Measurements from ENCODE around the gene USP4. TPM values are rescaled to one million over a fixed set of nuclear protein-coding genes. Genes with fewer than 3 reads are reported as not detected.

USP4 gene
- total and polyA plus RNA-seq, 9 donors, result 17.9 to 59.0 (median 44.8) TPM

DNA sequence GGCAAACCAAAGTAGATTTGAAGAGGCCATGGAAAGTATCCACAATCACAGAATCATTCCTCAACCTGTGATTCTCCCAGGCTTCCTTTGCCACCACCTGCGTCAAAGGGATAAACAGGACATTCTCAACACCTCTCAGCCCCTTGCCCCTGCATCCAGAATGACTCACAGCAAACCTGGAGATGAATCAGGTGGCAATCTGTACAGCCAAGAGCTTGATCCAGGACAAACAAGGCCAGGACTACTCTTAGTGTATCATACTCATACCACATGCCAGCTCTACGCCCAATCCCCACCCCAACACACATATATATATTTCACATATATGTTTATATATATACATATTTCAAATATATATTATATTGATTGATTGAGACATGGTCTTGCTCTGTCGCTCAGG, 39.3 kb downstream of the USP4 start:
- Histone ChIP-seq H3K27ac (ENCODE audit: low read length) (no peak overlapping the region), H3K4me1 (ENCODE audit: control insufficient read depth, insufficient read depth, low read length) (peaks cover 9% of the 10 kb centered on the region), H3K9me3 (replicated peaks; ENCODE audit: control insufficient read depth, low read depth, low read length) (no peaks in the 10 kb centered on the region), H3K4me3 (ENCODE audit: low read length) (no peak overlapping the region), H3K36me3 (ENCODE audit: control insufficient read depth, insufficient read depth, low read length) (peaks cover 70% of the 10 kb centered on the region), H3K27me3 (ENCODE audit: control insufficient read depth, insufficient read depth, low read length) (no peaks in the 10 kb centered on the region)
- DNase-seq, result no peak
- no CpG with 5 or more reads among the region's 3 CpGs for WGBS (ENCODE audit: insufficient coverage)

DNA sequence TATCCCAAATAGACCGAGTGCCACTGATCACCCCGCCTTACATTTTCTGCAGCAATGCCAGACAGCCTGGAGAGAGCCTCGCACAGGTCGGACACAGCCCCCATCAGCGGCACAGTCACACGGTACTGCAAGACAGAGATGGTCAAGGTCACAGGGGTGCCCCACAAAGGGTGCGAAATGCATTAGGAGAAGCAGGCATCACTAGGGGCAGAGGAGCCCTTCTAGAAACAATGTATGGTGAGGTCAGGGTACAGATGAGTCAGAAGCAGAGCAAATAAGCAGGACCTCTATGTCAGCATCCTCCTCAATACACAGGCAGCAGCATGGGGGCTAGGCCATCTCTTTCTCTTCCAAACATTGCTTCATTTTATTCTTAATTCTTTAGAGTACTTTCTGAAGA, 41.3 kb downstream of the USP4 start:
- no peaks in the 10 kb centered on the region for H3K9me3 ChIP-seq (replicated peaks; ENCODE audit: control insufficient read depth, low read depth, low read length)
- no peak overlapping the region for H3K27ac ChIP-seq (ENCODE audit: low read length)
- H3K36me3 ChIP-seq (ENCODE audit: control insufficient read depth, insufficient read depth, low read length), result peaks cover 73% of the 10 kb centered on the region
- peaks cover 12% of the 10 kb centered on the region for H3K4me1 ChIP-seq (ENCODE audit: control insufficient read depth, insufficient read depth, low read length)
- 90% methylated on average over 6 of the region's 7 CpGs for WGBS (ENCODE audit: insufficient coverage)
- no peak overlapping the region for H3K4me3 ChIP-seq (ENCODE audit: low read length)
- H3K27me3 ChIP-seq (ENCODE audit: control insufficient read depth, insufficient read depth, low read length), result no peaks in the 10 kb centered on the region
- no peak for DNase-seq

DNA sequence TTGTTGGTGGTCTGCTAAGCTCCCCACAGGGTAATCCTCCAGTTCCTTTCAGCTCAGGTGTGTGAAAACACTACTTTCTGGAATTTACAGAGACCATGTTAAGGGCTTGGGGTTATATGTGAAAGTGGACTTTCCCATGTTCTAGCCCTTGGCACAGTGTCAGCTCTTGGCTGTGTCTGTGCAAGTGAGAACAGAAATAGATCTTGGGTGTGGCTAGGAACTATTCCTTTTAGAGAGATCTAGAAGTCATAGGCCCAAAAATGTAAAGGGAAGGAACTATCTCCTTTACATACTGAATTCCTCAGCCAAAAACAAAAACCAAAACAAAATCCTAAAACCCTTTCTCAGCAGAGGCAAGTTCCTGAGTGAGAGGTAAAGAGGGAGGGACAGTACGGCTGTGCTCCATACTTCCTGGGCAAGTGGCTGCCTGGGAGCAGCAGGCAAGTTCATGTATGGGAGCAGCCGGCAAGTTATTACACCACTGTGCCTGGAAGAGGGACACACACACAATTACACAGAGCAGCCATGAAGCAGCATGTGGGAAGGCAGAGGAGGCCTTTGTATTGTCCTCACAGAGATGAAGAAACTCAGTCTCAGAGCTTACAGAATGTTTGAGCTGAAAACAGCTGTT, 43.0 kb downstream of the USP4 start:
- Histone ChIP-seq H3K9me3 (replicated peaks; ENCODE audit: control insufficient read depth, low read depth, low read length) (no peaks in the 10 kb centered on the region), H3K27me3 (ENCODE audit: control insufficient read depth, insufficient read depth, low read length) (no peaks in the 10 kb centered on the region), H3K4me1 (ENCODE audit: control insufficient read depth, insufficient read depth, low read length) (peaks cover 12% of the 10 kb centered on the region), H3K4me3 (ENCODE audit: low read length) (no peak overlapping the region), H3K36me3 (ENCODE audit: control insufficient read depth, insufficient read depth, low read length) (peaks cover 80% of the 10 kb centered on the region), H3K27ac (ENCODE audit: low read length) (peak overlapping the region; percentile 77)
- WGBS (ENCODE audit: insufficient coverage), result no CpG with 5 or more reads among the region's 2 CpGs
- peak; percentile 67 for DNase-seq

DNA sequence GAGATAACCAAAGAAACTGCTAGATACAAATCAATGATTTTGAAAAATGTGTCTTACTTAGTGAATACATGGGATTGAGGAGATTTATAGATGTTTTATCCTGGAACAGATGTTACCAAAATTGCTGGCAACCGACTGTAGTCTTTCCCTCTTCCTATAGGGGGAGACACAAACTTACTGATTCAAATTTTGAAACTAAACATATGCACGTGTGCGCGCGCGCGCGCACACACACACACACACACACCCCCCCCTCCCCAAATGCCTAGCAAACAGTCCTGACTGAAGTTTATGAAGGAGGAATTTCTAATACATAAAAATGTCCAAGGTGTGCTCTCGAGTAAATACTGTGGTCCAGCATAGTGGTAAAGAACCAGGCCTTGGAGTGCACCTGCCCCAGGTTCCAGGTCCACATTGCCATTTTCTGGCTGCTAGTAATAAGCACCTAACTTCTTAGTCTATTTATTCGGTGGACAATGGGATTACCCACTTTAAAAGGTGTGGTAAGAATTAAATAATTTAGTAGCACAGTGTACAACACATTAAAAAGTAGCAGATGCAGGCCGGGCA, 44.3 kb downstream of the USP4 start:
- no peak overlapping the region for H3K27ac ChIP-seq (ENCODE audit: low read length)

DNA sequence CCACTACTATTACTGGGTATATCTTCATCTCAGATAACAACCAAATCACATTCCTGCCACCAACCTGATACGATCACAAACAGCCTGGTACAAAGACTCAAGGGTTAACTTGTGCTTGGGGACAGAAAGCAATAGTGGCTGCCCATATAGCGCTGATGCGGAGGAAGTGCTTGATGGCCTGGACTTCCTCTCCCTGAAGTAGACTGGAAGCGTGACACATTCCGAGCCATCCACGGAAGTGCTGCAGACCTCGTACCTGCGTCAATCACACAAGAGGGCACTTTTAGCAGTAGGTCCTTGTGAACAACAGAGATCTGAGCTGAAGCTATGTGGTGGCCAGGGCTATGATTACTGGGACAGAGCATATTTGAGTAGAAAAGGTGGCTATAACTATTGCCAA, 45.5 kb downstream of the USP4 start:
- Histone ChIP-seq H3K36me3 (ENCODE audit: control insufficient read depth, insufficient read depth, low read length) (peaks cover 82% of the 10 kb centered on the region), H3K4me1 (ENCODE audit: control insufficient read depth, insufficient read depth, low read length) (peaks cover 12% of the 10 kb centered on the region), H3K4me3 (ENCODE audit: low read length) (no peak overlapping the region), H3K27me3 (ENCODE audit: control insufficient read depth, insufficient read depth, low read length) (no peaks in the 10 kb centered on the region), H3K9me3 (replicated peaks; ENCODE audit: control insufficient read depth, low read depth, low read length) (no peaks in the 10 kb centered on the region), H3K27ac (ENCODE audit: low read length) (no peak overlapping the region)
- 88% methylated on average over 7 of the region's 8 CpGs for WGBS (ENCODE audit: insufficient coverage)
- no peak for DNase-seq

More for the DNA sequence above, 44.3 kb downstream of the USP4 start:
- Histone ChIP-seq H3K9me3 (replicated peaks; ENCODE audit: control insufficient read depth, low read depth, low read length) (no peaks in the 10 kb centered on the region), H3K27me3 (ENCODE audit: control insufficient read depth, insufficient read depth, low read length) (no peaks in the 10 kb centered on the region), H3K4me3 (ENCODE audit: low read length) (no peak overlapping the region), H3K4me1 (ENCODE audit: control insufficient read depth, insufficient read depth, low read length) (peaks cover 12% of the 10 kb centered on the region), H3K36me3 (ENCODE audit: control insufficient read depth, insufficient read depth, low read length) (peaks cover 80% of the 10 kb centered on the region)
- WGBS (ENCODE audit: insufficient coverage), result 83% methylated on average over 1 of the region's 11 CpGs
- no peak for DNase-seq

DNA sequence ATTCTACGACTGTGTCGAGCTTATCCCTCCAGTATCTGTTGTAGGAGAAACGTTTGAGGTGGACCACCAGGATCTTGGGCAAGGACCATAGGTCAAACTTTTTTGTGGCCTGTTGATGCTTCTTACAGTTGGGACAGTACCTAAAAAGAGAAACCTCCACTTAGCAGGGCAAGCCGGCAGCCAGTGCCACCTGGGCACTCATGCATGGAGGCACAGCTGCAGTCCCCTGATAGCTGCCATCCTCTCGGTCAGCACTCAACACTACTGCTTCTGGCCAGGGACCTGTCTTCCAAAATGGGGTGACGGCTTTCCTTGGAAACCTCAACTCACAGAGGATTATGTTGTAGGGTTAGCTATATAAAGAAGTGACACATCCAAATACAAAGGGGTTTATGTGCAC, 55.9 kb downstream of the USP4 start:
- no peaks in the 10 kb centered on the region for H3K9me3 ChIP-seq (replicated peaks; ENCODE audit: control insufficient read depth, low read depth, low read length)
- H3K27me3 ChIP-seq (ENCODE audit: control insufficient read depth, insufficient read depth, low read length), result no peaks in the 10 kb centered on the region
- H3K4me1 ChIP-seq (ENCODE audit: control insufficient read depth, insufficient read depth, low read length), result no peaks in the 10 kb centered on the region
- H3K36me3 ChIP-seq (ENCODE audit: control insufficient read depth, insufficient read depth, low read length), result peaks cover 82% of the 10 kb centered on the region
- no peak for DNase-seq
- no peak overlapping the region for H3K27ac ChIP-seq (ENCODE audit: low read length)
- 60% methylated on average over 1 of the region's 6 CpGs for WGBS (ENCODE audit: insufficient coverage)
- H3K4me3 ChIP-seq (ENCODE audit: low read length), result no peak overlapping the region

DNA sequence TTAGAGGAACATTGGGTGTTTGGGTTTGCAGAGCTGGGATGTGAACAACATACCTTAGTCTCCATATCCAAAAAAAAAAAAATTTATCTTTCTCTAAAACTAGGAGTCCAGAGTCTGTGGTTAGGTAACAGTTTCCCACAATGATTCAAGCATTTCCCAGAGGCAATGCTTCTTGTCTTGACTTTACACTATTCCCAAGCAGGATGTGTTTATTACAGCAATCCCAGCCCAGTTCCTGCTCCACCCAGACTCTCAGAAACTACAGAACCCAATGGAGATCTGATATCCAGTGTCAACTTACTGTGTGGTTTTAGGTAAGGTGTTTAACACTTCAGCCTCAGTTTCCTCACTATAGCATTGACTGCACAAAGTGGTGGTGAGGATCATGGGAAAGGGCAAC, 60.5 kb downstream of the USP4 start:
- Histone ChIP-seq H3K4me3 (ENCODE audit: low read length) (no peak overlapping the region), H3K27ac (ENCODE audit: low read length) (peak overlapping the region; percentile 18), H3K4me1 (ENCODE audit: control insufficient read depth, insufficient read depth, low read length) (peaks cover 19% of the 10 kb centered on the region), H3K36me3 (ENCODE audit: control insufficient read depth, insufficient read depth, low read length) (peaks cover 52% of the 10 kb centered on the region), H3K9me3 (replicated peaks; ENCODE audit: control insufficient read depth, low read depth, low read length) (no peaks in the 10 kb centered on the region), H3K27me3 (ENCODE audit: control insufficient read depth, insufficient read depth, low read length) (no peaks in the 10 kb centered on the region)
- no peak for DNase-seq

DNA sequence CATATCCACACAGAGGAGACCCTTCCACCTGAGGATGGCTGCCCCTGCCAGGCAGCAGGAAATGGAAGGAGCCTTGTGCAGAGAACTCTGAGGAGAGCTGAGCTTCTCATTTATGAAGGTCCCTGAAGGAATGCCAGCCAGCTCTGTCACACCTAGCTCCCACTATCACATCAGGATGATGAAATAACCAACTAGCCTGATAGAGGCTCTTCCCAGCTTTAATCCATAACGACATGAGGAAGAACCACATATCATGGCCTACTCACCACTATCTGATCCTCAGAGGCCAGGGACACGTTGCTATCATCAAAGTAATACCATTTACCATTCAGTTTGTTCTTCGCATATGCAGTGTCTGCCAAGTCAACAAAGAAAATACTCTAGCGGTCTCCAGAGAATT, 61.3 kb downstream of the USP4 start:
- Histone ChIP-seq H3K36me3 (ENCODE audit: control insufficient read depth, insufficient read depth, low read length) (peaks cover 44% of the 10 kb centered on the region), H3K9me3 (replicated peaks; ENCODE audit: control insufficient read depth, low read depth, low read length) (no peaks in the 10 kb centered on the region), H3K4me1 (ENCODE audit: control insufficient read depth, insufficient read depth, low read length) (peaks cover 19% of the 10 kb centered on the region), H3K27me3 (ENCODE audit: control insufficient read depth, insufficient read depth, low read length) (no peaks in the 10 kb centered on the region), H3K4me3 (ENCODE audit: low read length) (no peak overlapping the region), H3K27ac (ENCODE audit: low read length) (peak overlapping the region; percentile 47)
- WGBS (ENCODE audit: insufficient coverage), result 31% methylated on average over 2 of the region's 4 CpGs
- no peak for DNase-seq

DNA sequence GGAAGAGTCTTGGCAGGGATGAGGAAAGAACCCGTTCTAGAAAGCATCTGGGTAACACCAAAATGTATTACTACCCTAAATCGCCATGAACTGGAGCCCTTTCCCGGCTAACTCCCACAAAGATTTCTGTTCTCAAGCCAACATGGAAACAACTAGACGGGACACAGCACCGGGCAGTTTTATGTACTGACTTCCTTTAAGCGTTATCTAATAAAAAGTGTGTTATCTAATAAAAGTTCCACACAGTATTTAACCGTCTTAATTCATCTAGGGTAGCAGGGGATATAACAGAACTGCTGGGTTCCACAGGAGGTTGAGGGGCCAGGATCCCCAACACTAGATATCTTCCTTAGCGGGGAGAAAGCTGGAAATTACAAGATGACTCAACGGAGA, 62.5 kb downstream of the USP4 start:
- Histone ChIP-seq H3K4me1 (ENCODE audit: control insufficient read depth, insufficient read depth, low read length) (peaks cover 19% of the 10 kb centered on the region), H3K27ac (ENCODE audit: low read length) (peak overlapping the region; percentile 98), H3K27me3 (ENCODE audit: control insufficient read depth, insufficient read depth, low read length) (no peaks in the 10 kb centered on the region), H3K9me3 (replicated peaks; ENCODE audit: control insufficient read depth, low read depth, low read length) (no peaks in the 10 kb centered on the region), H3K36me3 (ENCODE audit: control insufficient read depth, insufficient read depth, low read length) (peaks cover 44% of the 10 kb centered on the region), H3K4me3 (ENCODE audit: low read length) (peak overlapping the region; percentile 59)
- no CpG with 5 or more reads among the region's 9 CpGs for WGBS (ENCODE audit: insufficient coverage)
- DNase-seq, result no peak

DNA sequence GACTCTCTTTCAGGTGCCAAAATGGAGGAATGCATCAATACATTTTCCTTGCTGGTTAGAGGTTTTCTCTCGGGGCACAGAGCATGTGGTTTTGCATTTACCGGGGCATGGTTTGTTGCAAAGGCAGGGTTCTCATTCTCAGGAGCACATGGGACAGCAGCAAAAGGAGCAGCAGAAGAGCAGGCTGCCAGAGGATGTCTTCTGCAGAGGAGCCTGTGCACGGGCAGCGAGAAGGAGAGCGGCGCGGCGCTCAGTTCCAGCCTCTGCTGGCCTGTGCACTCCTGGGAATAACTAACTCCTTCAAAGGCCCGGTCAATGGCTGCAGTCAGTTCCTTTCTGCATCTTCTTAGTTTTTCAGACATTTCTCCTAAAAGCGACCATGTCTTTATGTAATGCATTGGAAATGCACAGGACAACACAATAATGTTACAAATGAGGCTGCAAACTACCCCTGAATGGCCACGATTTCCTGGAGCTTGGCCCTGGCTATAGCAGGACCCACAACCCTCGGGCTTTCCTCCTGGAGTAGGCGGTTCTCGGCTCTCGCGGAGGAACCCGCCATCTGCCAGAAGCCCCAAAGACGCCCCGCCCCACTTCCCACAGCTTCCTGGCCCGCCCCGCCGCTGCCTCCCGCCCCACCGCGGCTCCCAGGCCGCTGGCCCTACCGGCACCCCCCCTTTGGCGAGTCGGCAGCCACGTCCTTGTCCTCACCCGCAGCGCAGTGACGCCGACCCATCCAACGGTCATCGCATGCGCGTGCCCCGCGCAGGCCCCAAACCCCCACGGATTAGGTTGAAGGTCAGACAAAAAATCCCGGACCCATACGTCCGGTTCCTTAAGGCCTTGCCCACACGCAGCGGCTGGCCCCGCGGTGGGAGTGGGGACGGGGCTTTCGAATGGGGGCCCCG, 63.1 kb downstream of the USP4 start, which contains the start of gene C3orf62:
C3orf62 (minus strand) TSS at position 758 of the 908 bp plus-strand sequence; CDS start at position 398, 360 bp downstream.
- Histone ChIP-seq H3K4me3 (ENCODE audit: low read length) (peak within 1 kb of the TSS; percentile 59), H3K36me3 (ENCODE audit: control insufficient read depth, insufficient read depth, low read length) (peaks cover 38% of the 10 kb centered on the region), H3K4me1 (ENCODE audit: control insufficient read depth, insufficient read depth, low read length) (peaks cover 19% of the 10 kb centered on the region), H3K27me3 (ENCODE audit: control insufficient read depth, insufficient read depth, low read length) (no peaks in the 10 kb centered on the region), H3K27ac (ENCODE audit: low read length) (peak within 1 kb of the TSS; percentile 98), H3K9me3 (replicated peaks; ENCODE audit: control insufficient read depth, low read depth, low read length) (no peaks in the 10 kb centered on the region)
- DNase-seq, result peak; percentile 95
- 0% methylated on average over 38 of the region's 51 CpGs for WGBS (ENCODE audit: insufficient coverage)
